Kidney epithelial cell (primary cell): ENCODE measurements around the gene CDCP1. TPM values are rescaled to one million over a fixed set of nuclear protein-coding genes. Genes with fewer than 3 reads are reported as not detected.

ENCODE experiments used
- DNase-seq: peaks from one replicate; pipeline ENCODE4 v3.0.0-alpha.2; 2010; ENCODE audit warnings: low read depth
- H3K27me3 ChIP-seq: 2 replicates; pipeline ENCODE4 v1.6.0; 2011; ENCODE audit warnings: low read length; ENCODE audit not compliant: control insufficient read depth, insufficient read depth
- H3K36me3 ChIP-seq: 2 replicates; pipeline ENCODE4 v1.5.1; 2011; ENCODE audit warnings: low read length; ENCODE audit not compliant: control insufficient read depth, insufficient read depth
- H3K4me3 ChIP-seq: 2 replicates; pipeline ENCODE4 v1.5.1; 2011; ENCODE audit warnings: low read depth, mild to moderate bottlenecking, control low read depth, low read length
- total RNA-seq: library from RNA; depleted of rRNA; stranded (reverse); fragments of >200 nt; gene quantifications from 2 replicates; pipeline ENCODE4 v1.2.3, GENCODE V29; 2015
- TF ChIP-seq, protein P1 (sequence below): IDR thresholded peaks from 2 replicates; pipeline ENCODE4 v1.5.1; 2011; ENCODE audit warnings: mild to moderate bottlenecking, moderate library complexity, low read length, control low read depth, inconsistent platforms; ENCODE audit not compliant: insufficient read depth, poor library complexity, severe bottlenecking

CDCP1 gene
- total RNA-seq, 1 donor from 2014 or later = 82.0 TPM

DNA sequence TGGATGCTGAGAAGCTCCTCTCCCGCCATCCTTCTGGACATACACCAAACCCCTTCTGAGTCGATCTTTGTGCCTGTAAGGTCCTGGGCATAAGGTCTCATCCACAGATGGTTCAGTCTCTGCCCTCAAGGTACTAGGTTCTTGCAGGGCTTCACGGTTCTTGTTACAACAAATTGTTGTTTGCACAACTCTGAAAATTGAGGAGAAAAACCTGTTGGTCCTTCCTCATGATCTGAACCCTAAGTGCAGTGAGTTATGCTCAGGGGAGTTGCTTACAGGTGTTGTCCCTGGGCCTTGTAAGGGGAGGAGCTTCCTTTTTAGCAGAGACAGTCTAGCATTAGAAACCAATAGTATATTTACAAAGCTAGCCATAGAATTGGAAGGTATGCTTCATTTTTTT is 15.7 kb downstream of the CDCP1 start:
- no peak for DNase-seq
- no peaks in the 10 kb centered on the region for H3K36me3 ChIP-seq
- H3K27me3 ChIP-seq = no peaks in the 10 kb centered on the region
- no peak overlapping the region for H3K4me3 ChIP-seq
- TF ChIP-seq, protein P1, sequence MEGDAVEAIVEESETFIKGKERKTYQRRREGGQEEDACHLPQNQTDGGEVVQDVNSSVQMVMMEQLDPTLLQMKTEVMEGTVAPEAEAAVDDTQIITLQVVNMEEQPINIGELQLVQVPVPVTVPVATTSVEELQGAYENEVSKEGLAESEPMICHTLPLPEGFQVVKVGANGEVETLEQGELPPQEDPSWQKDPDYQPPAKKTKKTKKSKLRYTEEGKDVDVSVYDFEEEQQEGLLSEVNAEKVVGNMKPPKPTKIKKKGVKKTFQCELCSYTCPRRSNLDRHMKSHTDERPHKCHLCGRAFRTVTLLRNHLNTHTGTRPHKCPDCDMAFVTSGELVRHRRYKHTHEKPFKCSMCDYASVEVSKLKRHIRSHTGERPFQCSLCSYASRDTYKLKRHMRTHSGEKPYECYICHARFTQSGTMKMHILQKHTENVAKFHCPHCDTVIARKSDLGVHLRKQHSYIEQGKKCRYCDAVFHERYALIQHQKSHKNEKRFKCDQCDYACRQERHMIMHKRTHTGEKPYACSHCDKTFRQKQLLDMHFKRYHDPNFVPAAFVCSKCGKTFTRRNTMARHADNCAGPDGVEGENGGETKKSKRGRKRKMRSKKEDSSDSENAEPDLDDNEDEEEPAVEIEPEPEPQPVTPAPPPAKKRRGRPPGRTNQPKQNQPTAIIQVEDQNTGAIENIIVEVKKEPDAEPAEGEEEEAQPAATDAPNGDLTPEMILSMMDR = no peak

DNA sequence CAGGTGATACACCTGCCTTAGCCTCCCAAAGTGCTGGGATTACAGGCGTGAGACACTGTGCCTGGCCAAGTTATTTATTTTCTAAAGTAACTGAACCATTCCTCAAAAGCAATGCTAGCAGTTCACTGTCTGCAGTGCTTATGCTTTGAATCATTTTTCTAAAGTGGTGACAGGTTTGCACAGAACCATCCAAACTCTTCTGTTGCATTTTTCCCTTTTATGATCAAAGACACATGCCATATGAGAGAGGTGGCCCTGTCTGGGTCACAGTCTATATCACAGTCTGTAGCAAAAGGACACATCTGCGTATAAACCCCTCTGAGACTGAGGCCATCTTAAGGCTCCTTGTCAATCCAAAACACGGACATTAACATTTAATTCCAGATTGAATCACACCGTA is 17.2 kb downstream of the CDCP1 start:
- TF ChIP-seq, protein P1 = no peak
- H3K36me3 ChIP-seq = no peaks in the 10 kb centered on the region
- no peak overlapping the region for H3K4me3 ChIP-seq
- no peaks in the 10 kb centered on the region for H3K27me3 ChIP-seq
- no peak for DNase-seq

DNA sequence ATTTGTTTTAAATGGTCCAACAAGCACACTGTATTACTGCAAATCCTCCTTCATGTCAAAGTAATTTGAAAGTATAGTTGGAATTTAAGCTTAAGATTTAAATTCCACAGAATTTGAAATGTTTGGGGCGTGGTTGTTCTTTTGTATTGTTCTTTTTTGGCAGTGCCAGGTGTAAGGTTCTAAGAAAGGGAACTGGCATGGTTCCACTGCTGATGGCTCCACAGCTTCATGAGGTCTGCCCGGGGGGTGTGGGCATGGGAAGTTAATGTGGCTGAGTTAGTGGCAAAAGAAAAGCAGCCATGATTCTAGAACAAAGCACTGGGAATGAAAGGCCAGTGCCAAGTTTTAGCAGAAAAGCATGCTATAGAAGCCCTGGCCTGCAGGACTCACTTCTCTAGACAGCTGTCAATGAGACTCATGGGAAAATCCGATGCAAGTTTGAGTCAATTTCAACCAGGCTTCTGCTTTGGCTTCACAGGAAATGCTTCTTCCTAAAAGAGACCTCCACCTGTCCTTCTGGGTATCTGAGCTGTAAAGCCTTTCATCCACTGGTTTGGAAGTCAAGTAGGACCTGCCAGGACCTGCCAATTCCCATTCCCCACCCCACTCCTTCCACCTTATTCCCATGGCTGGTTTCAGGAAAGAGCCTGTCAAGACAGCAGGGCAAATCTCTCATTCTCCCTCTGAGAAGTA is 18.9 kb downstream of the CDCP1 start:
- Histone ChIP-seq H3K36me3 (no peaks in the 10 kb centered on the region), H3K4me3 (no peak overlapping the region), H3K27me3 (no peaks in the 10 kb centered on the region)
- no peak for DNase-seq
- TF ChIP-seq, protein P1 = no peak

DNA sequence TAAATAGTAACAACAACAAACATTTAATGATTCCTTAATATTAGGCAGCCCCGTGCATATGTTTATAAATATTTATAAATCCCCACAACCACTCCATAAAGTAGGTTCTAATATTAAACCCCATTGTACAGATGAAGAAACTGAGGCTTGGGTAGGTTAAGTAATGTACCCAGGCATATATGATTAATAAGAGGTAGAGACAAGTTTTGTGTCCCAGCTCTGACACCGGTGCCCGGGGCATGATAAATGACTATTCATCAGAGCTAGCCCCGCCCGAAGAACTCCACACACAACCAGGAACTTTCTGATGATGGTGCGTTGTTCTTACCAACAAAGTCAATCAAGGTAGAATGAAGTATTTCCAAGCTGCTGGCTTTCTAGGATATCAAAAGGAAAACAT is 19.4 kb downstream of the CDCP1 start:
- Histone ChIP-seq H3K27me3 (no peaks in the 10 kb centered on the region), H3K4me3 (no peak overlapping the region), H3K36me3 (no peaks in the 10 kb centered on the region)
- TF ChIP-seq, protein P1 = no peak
- no peak for DNase-seq

DNA sequence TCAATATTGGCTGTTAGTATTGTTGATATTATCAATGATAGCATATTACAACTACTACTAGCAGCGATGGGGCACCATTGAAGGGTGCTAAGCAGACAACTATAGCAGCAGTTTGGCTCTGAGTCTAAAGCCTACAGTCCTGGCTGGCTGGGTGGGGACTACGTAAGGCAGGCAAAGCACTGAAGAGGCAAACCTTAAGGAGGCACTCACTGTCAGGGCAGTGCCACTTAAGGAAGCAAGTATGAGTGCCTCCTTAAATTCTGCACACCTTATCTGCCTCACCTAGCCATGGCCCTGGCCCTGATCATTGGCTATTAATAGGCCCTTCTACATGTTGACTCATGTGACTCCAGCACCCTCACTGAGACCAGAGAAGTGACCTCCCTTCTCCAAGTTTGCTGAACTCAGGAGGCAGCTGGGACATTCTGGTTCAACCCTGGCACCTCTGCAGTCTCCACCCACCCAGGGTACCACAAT is 20.6 kb downstream of the CDCP1 start:
- Histone ChIP-seq H3K4me3 (no peak overlapping the region), H3K27me3 (no peaks in the 10 kb centered on the region), H3K36me3 (no peaks in the 10 kb centered on the region)
- no peak for DNase-seq
- TF ChIP-seq, protein P1 = no peak

DNA sequence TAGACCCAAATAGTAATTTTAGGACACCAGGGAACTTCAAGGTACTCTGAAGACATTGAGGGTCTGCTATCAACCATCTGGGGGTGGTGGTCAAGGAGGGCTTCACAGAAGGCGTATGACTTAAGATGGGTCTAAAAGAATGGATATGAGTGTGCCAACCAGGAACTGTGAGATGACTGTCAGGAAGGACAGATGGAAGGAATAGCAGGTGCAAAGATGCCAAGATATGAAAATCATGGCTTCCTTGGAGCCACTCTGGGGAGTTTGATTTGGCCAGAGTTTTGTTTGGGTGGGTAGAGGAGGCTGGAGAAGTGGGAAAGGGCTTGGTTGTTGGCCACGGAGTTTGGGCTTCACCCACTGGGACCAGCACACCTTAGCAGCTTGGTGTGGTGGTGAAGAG is 21.2 kb downstream of the CDCP1 start:
- H3K36me3 ChIP-seq = no peaks in the 10 kb centered on the region
- no peak for DNase-seq
- TF ChIP-seq, protein P1 = no peak
- no peak overlapping the region for H3K4me3 ChIP-seq
- H3K27me3 ChIP-seq = no peaks in the 10 kb centered on the region
